ENCODE results near the gene KIF1B.
"Not testable (repeated sequence)": the region's sequence is repeated elsewhere in the genome, so short reads cannot be mapped to it uniquely, and the experiment has no call there.

- TF ChIP-seq POLR2A, EP300, CTCF (IDR thresholded peaks at IDR 0.05): not testable (repeated sequence)
Measured at GRCh38 chr1:10425826-10426534, 215.6 kb downstream of the KIF1B start.
